CD4-positive, alpha-beta T cell treated with Interleukin-4 for 1 hour (primary cell): ENCODE data around the gene ZNF324.
"Not testable (repeated sequence)": the region's sequence is repeated elsewhere in the genome, so short reads cannot be mapped to it uniquely, and the experiment has no call there.

Experiments
- DNase-seq, 2 donors: peaks; one replicate each; pipeline ENCODE4 v3.0.0-alpha.2; 2020 to 2022

ZNF324 gene

DNA sequence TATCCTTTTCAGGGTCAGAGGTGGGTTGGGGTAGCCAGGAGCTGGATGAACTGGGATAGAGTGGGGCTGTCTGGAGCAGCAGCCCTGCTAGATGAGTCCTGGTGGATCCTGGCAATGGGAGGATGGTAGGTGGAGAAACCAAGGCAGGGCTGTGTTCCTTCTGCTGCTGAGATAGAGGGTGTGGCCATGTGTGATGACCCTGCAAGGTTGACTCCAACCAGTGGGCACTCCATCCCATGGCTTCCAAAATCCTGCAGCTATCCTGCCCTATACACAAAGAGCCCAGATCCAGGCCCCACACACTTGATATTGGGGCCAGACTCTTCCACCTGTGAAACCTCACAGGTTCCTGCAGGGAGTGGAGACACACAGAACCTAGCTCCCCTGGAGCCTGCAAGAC is 6.9 kb downstream of the ZNF324 start:
- no peak for DNase-seq

GRCh38 chr19:58474291-58474996 is 7.6 kb downstream of the ZNF324 start:
- DNase-seq: no peak

DNA sequence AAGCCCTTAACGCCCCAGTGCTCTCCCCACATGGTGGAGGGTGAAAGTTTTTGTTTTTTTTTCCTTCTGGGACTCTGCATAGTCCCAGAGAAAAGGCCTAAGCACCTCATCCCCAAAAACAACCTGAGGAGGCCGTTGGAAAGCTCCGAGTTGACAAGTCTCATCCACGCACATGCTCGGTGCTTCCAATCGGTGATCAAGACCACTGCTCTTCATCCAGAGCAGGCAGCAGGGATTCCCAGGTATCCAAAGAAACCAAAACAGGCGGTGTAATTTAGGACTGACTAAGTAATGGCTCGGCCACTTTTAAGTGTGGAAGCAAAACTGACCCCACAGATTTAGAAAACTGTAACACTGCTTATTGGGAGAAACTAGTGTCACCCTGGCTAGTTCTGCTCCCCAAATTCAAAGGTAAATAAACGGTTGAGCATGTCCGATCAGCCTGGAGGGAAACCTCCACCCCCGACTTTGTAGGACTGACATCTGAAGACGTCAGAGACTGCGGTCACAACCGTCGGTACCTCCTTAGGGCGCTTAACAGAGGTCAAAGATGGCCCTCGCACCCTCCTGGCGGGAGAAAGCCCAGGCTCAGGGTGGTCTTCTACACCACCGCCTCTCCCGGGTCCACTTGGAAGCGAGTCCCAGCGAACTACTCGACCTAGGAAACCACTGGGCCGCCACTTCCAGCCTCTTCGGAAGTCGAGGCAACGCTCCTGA is 8.3 kb downstream of the ZNF324 start:
- no peak for DNase-seq

- peak; percentile 96 to 97 for DNase-seq
Measured at GRCh38 chr19:58475714-58476497, 9.0 kb downstream of the ZNF324 start, which contains the start of gene ZNF446. TSS of gene ZNF446 (plus strand) at chr19:58476352. CDS start at chr19:58477219, 867 bp downstream.

- DNase-seq: no peak
Measured at GRCh38 chr19:58476498-58477015, 9.7 kb downstream of the ZNF324 start.

DNA sequence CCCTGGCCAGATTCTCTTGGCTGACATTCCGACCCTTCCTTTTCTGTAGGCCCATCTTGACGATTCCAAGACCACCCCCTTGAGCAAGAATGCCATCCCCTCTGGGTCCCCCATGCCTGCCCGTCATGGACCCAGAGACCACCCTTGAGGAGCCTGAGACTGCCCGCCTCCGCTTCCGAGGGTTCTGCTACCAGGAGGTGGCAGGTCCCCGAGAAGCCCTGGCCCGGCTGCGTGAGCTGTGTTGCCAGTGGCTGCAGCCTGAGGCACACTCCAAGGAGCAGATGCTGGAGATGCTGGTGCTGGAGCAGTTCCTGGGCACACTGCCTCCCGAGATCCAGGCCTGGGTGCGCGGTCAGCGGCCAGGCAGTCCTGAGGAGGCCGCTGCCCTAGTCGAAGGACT is 10.2 kb downstream of the ZNF324 start:
- DNase-seq: no peak

GRCh38 chr19:58477871-58478270 is 11.0 kb downstream of the ZNF324 start:
- DNase-seq: no peak

- no peak for DNase-seq
Measured at GRCh38 chr19:58479303-58479702, 12.4 kb downstream of the ZNF324 start.

DNA sequence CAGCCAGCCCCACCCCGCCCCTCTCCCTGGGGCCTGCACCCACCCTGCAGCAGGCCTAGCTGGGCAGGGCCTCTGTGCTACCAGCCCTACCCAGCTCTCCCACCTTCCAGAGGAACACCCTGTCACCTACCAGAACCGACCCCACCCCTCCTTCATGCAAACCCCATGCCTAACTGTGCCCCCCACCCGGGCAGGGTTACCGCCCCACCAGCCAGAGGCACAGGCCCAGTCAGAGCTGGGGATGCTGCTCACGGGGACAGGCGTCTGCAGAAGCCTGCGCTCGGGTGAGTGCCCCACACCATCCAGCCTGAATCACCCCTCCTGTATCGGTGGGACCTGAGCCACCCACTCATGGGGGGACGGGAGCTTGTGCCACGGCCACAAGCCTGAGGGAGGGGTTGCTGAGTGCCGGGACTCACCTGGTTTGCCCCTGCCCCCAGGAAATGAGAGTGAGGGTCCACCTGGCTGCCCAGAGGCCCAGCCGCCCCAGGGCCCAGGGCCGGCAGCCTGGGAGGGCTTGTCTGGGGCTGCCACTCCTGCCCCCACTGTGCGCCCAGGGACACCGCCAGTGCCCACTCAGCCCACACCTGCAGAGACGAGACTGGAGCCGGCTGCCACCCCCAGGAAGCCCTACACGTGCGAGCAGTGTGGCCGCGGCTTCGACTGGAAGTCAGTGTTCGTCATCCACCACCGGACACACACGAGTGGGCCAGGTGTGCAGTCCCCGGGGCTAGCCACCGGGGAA is 13.0 kb downstream of the ZNF324 start:
- DNase-seq: no peak

DNA sequence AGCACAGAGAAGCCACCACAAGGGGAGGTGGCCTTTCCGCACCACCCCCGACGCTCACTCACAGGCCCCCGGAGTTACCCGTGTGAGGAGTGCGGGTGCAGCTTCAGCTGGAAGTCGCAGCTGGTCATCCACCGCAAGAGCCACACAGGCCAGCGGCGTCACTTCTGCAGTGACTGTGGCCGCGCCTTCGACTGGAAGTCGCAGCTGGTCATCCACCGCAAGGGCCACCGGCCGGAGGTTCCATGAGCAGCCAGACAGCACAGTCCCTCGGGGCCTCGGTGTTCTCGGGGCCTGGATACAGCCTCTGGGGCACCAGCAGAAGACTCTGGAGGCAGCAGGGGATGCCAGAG is 13.6 kb downstream of the ZNF324 start:
- no peak for DNase-seq

DNA sequence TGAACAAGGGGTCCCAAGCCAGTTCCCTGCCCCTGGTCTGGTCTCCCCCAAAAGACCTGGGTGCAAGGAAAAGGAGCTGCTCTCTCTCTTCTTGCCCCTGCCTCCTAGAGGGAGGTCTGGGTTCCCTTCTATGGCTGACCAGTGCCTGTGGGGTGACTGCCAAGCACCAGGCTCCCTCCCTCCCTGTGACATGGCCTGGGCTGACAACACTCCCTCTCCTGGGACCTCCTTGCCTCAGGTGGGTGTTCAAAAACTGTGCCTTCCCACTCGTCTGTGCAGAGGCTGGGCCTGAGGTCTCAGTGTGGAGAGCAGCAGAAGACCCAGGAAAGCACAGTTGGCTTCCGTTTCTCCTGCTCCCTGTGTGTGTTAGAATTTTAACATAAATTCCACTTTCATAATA is 14.0 kb downstream of the ZNF324 start:
- DNase-seq: no peak

DNA sequence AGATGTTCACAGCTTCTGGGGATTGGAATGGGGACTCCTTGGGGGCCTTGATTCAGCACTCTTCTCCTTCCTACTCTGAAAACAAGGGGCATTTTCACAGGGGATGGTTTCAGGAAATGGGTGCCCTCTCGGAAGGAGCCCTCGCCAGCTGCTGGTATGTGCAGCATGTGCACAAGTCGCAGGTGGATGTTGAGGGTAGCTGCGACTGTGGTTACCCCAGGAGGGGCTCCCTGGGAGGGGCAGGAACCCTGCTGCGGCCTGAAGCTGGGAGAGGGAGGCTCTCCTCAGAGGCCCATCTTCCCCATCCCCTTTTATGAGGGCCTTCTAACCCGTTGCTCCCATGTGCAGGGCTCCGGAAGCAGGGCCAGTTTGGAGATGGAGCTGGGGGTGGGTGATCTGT is 15.5 kb downstream of the ZNF324 start:
- no peak for DNase-seq

DNA sequence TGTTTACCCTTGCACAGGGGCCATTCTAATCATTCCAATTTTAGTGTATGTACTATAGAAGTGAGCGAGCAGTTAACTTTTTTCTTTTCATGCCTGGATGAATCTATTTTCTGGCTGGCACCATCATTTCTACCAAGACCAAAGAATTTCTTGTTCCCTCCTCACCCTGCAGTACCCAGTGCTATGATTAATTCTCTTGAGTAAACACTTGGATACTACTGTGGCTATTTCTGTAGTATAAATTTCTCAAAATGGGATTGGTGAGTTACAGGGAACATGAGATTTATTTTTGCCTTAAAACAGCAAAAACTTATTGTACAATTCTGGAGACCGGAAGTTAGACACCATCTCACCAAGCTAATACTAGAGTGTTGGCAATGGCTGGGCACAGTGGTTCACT is 16.9 kb downstream of the ZNF324 start:
- no peak for DNase-seq

DNA sequence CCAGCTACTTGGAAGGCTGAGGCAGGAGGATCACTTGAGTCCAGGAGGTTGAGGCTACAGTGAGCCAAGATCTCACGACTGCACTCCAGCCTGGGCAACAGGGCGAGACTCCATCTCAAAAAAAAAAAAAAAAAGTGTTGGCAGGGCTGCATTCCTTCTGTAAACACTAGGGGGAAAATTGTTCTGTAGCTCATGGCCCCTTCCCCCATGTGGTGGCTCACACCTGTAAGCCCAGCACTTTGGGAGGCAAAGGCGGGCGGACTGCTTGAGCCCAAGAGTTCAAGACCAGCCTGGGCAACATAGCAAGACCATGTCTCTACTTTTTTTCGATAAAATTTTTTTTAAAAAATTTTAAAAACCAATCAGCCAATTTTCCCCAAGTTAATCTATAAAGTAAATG is 17.5 kb downstream of the ZNF324 start:
- not testable (repeated sequence) for DNase-seq

DNA sequence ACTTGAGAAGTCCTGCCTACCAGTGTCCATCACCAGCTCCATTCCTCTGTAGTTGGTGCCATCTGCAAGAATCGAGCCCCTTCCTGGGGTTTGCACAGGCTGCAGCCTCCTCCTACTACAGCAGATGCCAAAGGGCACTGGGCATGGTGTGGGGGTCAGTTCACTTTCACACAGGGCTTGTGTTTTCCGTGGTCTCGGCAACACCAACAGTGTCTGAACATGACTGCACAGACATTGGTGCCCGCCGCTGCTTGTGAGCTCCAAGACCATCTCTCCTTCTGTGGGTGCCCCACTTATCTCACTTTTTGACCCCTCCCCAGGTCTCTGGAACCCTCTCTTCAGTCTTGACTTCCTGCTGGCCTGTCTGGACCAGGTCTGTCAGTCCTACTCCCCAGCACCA is 24.5 kb downstream of the ZNF324 start:
- DNase-seq: no peak

DNA sequence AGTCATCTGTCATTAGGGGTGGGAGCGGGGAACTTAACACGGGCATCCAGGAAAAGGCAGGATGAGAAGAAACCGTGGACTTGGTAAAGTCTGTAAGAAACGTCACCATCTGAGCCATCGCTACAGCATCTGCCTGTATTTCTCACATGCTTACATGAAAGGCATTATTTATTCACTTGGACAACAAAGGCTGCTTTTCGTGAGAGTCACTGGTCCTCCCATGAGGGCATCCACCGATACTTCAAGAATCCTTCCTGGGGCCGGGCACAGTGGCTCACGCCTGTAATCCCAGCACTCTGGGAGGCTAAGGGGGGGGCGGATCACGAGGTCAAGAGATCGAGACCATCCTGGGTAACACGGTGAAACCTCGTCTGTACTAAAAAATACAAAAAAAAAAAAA is 25.4 kb downstream of the ZNF324 start:
- DNase-seq: no peak

DNA sequence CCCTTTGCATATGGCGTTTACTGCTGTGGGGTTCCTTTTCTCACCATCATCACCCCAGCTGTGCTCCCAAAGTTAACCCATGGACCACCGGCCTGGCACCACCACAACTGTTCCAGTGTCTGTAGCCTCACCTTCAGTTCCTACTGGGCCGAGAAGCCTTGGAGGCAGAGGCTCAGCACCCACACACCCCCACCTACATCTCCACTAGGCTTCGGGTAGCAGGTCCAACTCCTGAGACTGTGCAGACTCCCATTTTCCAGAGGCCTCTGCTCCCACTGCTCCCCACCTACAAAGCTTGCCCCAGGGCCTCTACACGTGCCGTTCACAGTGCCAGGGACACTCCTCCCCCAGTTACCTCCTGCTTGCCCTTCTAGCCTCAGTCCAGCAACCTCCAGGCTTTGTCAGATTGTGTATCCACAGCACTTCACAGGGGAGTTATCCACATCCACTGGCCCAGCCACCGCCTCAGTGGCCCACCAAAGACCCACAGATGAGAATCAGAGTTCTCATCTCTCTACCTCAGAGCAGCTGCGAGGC is 30.8 kb downstream of the ZNF324 start:
- DNase-seq: no peak

GRCh38 chr19:58498316-58499020 is 31.6 kb downstream of the ZNF324 start:
- DNase-seq: no peak

GRCh38 chr19:58499021-58499927 is 32.4 kb downstream of the ZNF324 start:
- peak; percentile 98 for DNase-seq

- DNase-seq: no peak
Measured at GRCh38 chr19:58500242-58500641, 33.4 kb downstream of the ZNF324 start.
